ENCODE results near the gene ZNRF2.

DNA sequence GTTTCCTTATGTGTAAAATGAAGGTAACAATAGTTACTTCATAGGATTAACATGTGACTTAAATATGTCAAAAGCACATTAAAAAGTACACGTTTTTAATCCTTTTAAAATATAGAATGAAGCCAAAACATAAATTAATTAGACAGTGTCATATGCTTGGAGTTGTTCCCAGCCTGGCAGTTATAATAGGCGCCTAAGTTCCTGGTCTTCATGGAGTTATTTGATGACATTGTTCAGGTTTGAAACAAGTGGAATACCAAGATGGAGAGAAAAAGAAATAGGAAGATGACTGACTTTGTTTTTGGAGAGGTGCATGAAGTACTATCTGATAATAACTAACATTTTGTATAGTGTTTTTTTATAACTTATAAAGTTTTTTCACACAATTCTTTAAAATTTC is 67.3 kb downstream of the ZNRF2 start:
- no peak for TF ChIP-seq POLR2A (IDR thresholded peaks at IDR 0.05)
- TF ChIP-seq, protein P1, sequence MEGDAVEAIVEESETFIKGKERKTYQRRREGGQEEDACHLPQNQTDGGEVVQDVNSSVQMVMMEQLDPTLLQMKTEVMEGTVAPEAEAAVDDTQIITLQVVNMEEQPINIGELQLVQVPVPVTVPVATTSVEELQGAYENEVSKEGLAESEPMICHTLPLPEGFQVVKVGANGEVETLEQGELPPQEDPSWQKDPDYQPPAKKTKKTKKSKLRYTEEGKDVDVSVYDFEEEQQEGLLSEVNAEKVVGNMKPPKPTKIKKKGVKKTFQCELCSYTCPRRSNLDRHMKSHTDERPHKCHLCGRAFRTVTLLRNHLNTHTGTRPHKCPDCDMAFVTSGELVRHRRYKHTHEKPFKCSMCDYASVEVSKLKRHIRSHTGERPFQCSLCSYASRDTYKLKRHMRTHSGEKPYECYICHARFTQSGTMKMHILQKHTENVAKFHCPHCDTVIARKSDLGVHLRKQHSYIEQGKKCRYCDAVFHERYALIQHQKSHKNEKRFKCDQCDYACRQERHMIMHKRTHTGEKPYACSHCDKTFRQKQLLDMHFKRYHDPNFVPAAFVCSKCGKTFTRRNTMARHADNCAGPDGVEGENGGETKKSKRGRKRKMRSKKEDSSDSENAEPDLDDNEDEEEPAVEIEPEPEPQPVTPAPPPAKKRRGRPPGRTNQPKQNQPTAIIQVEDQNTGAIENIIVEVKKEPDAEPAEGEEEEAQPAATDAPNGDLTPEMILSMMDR (IDR thresholded peaks at IDR 0.05), result no peak

Data from esophagus squamous epithelium (tissue), 4 donors.